IPS-20b (cell line): ENCODE results near the gene RERE.

Experiments
- H3K27ac ChIP-seq: one replicate; pipeline ENCODE4 v1.5.1; 2013; ENCODE audit warnings: low read length
- H3K27me3 ChIP-seq: 2 replicates; pipeline ENCODE4 v1.6.1; 2013; ENCODE audit warnings: mild to moderate bottlenecking, low read length, inconsistent platforms; ENCODE audit not compliant: insufficient read depth
- H3K36me3 ChIP-seq: 2 replicates; pipeline ENCODE4 v1.6.1; 2013; ENCODE audit warnings: low read depth, mild to moderate bottlenecking, inconsistent platforms, low read length, moderate library complexity; ENCODE audit not compliant: insufficient read depth
- H3K4me1 ChIP-seq: 2 replicates; pipeline ENCODE4 v1.6.1; 2013; ENCODE audit warnings: mild to moderate bottlenecking, control low read depth, inconsistent platforms, low read length, moderate library complexity; ENCODE audit not compliant: insufficient read depth
- H3K4me3 ChIP-seq: 2 replicates; pipeline ENCODE4 v1.5.1; 2013; ENCODE audit warnings: mild to moderate bottlenecking, low read length, inconsistent platforms
- H3K9ac ChIP-seq: 2 replicates; pipeline ENCODE4 v1.6.1; 2013; ENCODE audit warnings: low read depth, mild to moderate bottlenecking, inconsistent platforms, low read length, moderate library complexity
- H3K9me3 ChIP-seq: 2 replicates; pipeline ENCODE4 v1.6.1; 2013; ENCODE audit warnings: mild to moderate bottlenecking, low read depth, low read length, inconsistent platforms; ENCODE audit not compliant: insufficient read depth

RERE gene

DNA sequence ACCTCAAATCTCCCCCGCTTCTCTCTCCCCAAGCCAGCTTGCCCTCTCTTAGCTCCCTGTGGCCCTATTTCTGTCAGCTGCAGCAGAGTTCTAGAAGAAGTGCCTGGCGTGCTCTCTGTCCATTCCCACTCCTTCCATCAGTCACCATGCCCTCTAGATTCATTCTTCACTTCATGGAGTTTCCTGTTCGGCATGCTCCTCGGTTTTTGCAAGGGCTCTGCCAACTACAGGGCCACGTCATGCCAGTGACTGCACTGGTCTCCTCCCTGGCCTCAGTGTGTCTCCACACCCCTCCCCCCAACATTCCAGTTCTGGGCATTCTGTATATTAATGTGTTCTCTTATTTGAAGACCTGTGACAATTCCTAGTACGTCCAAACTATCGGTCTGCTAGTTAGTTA lies 385.7 kb downstream of the RERE start:
- no peak overlapping the region for H3K27ac ChIP-seq
- no peaks in the 10 kb centered on the region for H3K36me3 ChIP-seq
- peaks cover 11% of the 10 kb centered on the region for H3K4me1 ChIP-seq
- H3K9me3 ChIP-seq, result no peaks in the 10 kb centered on the region
- H3K27me3 ChIP-seq, result no peaks in the 10 kb centered on the region
- no peak overlapping the region for H3K9ac ChIP-seq
- H3K4me3 ChIP-seq, result no peak overlapping the region

GRCh38 chr1:8431019-8431418 lies 386.4 kb downstream of the RERE start:
- Histone ChIP-seq H3K27ac (no peak overlapping the region), H3K27me3 (no peaks in the 10 kb centered on the region), H3K4me1 (peaks cover 9% of the 10 kb centered on the region), H3K9me3 (no peaks in the 10 kb centered on the region), H3K9ac (no peak overlapping the region), H3K36me3 (no peaks in the 10 kb centered on the region), H3K4me3 (no peak overlapping the region)

- no peaks in the 10 kb centered on the region for H3K36me3 ChIP-seq
- no peak overlapping the region for H3K9ac ChIP-seq
- no peaks in the 10 kb centered on the region for H3K27me3 ChIP-seq
- no peak overlapping the region for H3K27ac ChIP-seq
- no peak overlapping the region for H3K4me3 ChIP-seq
- peaks cover 9% of the 10 kb centered on the region for H3K4me1 ChIP-seq
- no peaks in the 10 kb centered on the region for H3K9me3 ChIP-seq
These were observed 387.0 kb downstream of the RERE start for GRCh38 chr1:8430476-8430875.

GRCh38 chr1:8429549-8430110 lies 387.8 kb downstream of the RERE start:
- Histone ChIP-seq H3K27me3 (no peaks in the 10 kb centered on the region), H3K36me3 (no peaks in the 10 kb centered on the region), H3K9me3 (no peaks in the 10 kb centered on the region), H3K4me1 (peaks cover 15% of the 10 kb centered on the region), H3K4me3 (no peak overlapping the region), H3K9ac (no peak overlapping the region), H3K27ac (no peak overlapping the region)

DNA sequence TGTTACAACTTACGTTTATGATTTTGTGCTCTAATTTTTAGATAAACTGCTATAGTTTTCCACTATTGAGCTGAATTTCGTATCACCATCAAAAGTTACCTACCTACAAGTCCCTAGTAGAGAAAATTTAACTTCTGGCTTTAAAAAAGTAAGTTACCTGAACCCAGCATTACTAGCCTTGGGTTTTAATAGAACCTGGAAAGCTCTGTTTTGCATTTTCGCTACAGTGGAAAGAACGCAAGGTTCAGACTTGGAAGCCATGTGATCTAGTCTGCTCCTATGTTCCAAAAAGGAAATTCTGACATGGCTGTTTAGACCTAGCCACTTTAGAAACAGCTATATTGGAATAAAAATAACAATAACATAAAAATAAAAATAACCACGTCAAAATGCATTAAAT lies 389.0 kb downstream of the RERE start:
- H3K27me3 ChIP-seq, result no peaks in the 10 kb centered on the region
- no peaks in the 10 kb centered on the region for H3K9me3 ChIP-seq
- peaks cover 20% of the 10 kb centered on the region for H3K4me1 ChIP-seq
- H3K9ac ChIP-seq, result no peak overlapping the region
- no peaks in the 10 kb centered on the region for H3K36me3 ChIP-seq
- no peak overlapping the region for H3K4me3 ChIP-seq
- H3K27ac ChIP-seq, result no peak overlapping the region

DNA sequence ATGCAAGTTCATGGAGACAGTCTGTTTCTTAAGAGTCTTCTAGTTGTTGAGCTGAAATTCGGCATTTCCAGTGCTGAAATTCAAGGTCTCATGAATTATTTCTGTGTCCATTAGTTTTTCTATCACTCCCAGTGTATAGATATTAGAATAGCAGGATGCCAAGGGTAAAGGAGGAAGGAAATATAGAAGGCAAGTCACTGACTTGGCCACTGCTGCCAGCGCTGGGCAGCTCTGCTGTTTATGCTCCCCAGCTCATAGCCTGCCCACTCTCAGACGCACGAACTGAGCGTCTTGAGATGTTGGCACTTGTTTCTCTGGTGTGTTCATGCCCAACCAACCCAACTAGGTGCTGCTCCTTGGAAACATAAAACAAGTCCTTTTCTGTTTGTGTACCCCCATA lies 389.5 kb downstream of the RERE start:
- Histone ChIP-seq H3K36me3 (no peaks in the 10 kb centered on the region), H3K9ac (no peak overlapping the region), H3K27me3 (no peaks in the 10 kb centered on the region), H3K4me1 (peaks cover 20% of the 10 kb centered on the region), H3K4me3 (no peak overlapping the region), H3K9me3 (no peaks in the 10 kb centered on the region), H3K27ac (no peak overlapping the region)

- no peak overlapping the region for H3K27ac ChIP-seq
- no peaks in the 10 kb centered on the region for H3K9me3 ChIP-seq
- H3K9ac ChIP-seq, result no peak overlapping the region
- no peaks in the 10 kb centered on the region for H3K27me3 ChIP-seq
- H3K4me3 ChIP-seq, result no peak overlapping the region
- H3K4me1 ChIP-seq, result peaks cover 25% of the 10 kb centered on the region
- no peaks in the 10 kb centered on the region for H3K36me3 ChIP-seq
These were observed 389.9 kb downstream of the RERE start for GRCh38 chr1:8427493-8427892.

- Histone ChIP-seq H3K36me3 (no peaks in the 10 kb centered on the region), H3K27me3 (no peaks in the 10 kb centered on the region), H3K4me3 (no peak overlapping the region), H3K9ac (no peak overlapping the region), H3K4me1 (peaks cover 30% of the 10 kb centered on the region), H3K27ac (no peak overlapping the region), H3K9me3 (no peaks in the 10 kb centered on the region)
These were observed 390.4 kb downstream of the RERE start for GRCh38 chr1:8426996-8427395.

DNA sequence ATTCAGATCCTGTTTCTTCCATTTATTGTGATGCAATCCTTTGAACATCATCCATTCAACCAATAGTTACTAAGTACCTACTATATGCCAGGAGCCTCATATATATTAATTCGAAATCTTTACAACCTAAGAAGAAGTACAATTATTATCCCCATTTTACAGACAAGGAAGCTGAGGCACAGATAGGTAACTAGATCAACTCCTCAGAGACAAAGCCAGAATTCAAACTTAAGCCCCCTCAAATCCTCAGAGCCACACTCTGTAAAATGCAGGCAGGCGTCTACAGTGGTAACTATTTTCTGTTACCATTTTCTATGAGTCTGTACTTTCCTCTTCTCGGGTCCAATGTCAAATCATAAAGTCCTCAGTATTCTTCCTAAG lies 391.7 kb downstream of the RERE start:
- peaks cover under 1% of the 10 kb centered on the region; the same call in 1 of the 2 replicates for H3K36me3 ChIP-seq
- no peak overlapping the region for H3K4me3 ChIP-seq
- H3K4me1 ChIP-seq, result peaks cover 37% of the 10 kb centered on the region
- no peak overlapping the region for H3K9ac ChIP-seq
- no peak overlapping the region for H3K27ac ChIP-seq
- no peaks in the 10 kb centered on the region for H3K9me3 ChIP-seq
- H3K27me3 ChIP-seq, result no peaks in the 10 kb centered on the region

GRCh38 chr1:8425150-8425780 lies 392.2 kb downstream of the RERE start:
- H3K27ac ChIP-seq, result no peak overlapping the region
- peaks cover 6% of the 10 kb centered on the region for H3K36me3 ChIP-seq
- no peaks in the 10 kb centered on the region for H3K9me3 ChIP-seq
- H3K4me3 ChIP-seq, result peak overlapping the region; percentile 58; the same call in 1 of the 2 replicates
- H3K4me1 ChIP-seq, result peaks cover 38% of the 10 kb centered on the region
- H3K9ac ChIP-seq, result peak overlapping the region; percentile 55; the same call in 1 of the 2 replicates
- no peaks in the 10 kb centered on the region for H3K27me3 ChIP-seq

DNA sequence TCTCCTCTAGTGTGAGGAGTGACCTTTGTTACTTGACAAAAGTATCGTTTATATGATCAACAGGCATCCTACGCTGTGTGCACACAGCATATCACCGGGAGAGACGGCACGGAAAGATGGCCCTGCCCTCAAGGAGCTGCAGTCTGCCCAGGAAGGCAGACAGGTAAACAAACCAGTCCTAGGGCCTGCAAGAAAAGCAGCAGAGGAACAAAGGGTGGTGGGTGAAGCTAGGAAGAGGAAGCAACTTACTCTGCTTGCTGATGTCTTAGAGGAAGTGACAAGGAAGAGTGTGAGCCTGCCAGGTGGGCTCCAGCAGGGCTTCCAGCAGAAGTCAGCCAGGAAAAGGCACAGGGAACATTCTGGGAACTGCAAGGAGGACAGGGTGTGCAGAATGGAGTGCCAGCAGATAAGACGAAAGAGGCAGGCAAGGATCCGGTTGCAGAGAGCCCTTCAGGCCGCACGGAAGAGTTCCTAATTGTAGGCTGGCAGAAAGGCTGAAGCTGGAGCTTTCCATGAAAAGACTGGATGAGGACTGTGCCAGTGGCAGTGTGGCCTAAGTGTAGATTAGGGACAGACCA lies 392.8 kb downstream of the RERE start:
- no peaks in the 10 kb centered on the region for H3K9me3 ChIP-seq
- peaks cover 12% of the 10 kb centered on the region for H3K36me3 ChIP-seq
- peak overlapping the region; percentile 73 for H3K27ac ChIP-seq
- H3K27me3 ChIP-seq, result no peaks in the 10 kb centered on the region
- H3K4me1 ChIP-seq, result peaks cover 44% of the 10 kb centered on the region
- H3K4me3 ChIP-seq, result peak overlapping the region; percentile 58
- peak overlapping the region; percentile 55; the same call in 1 of the 2 replicates for H3K9ac ChIP-seq
